ENCODE measurements around the gene ENKUR. TPM values are rescaled to one million over a fixed set of nuclear protein-coding genes. Genes with fewer than 3 reads are reported as not detected.

Gene ENKUR
- total RNA-seq, 4 donors from 2014 or later = 0.38 to 0.53 TPM; not detected in 2

- no peak for TF ChIP-seq POLR2A (IDR thresholded peaks at IDR 0.05)
- TF ChIP-seq CTCF (IDR thresholded peaks at IDR 0.05) = no peak
- H3K9me3 ChIP-seq = no peaks in the 10 kb centered on the region
- H3K36me3 ChIP-seq = no peaks in the 10 kb centered on the region
- no peak overlapping the region for H3K4me3 ChIP-seq
- H3K27ac ChIP-seq = no peak overlapping the region
- no peaks in the 10 kb centered on the region for H3K4me1 ChIP-seq
- no peak for DNase-seq
- H3K27me3 ChIP-seq = no peaks in the 10 kb centered on the region
These were observed 8.6 kb upstream of the ENKUR start for GRCh38 chr10:25024528-25024927.

- DNase-seq = no peak
- Histone ChIP-seq H3K4me1 (no peaks in the 10 kb centered on the region), H3K27me3 (no peaks in the 10 kb centered on the region), H3K4me3 (no peak overlapping the region), H3K9me3 (no peaks in the 10 kb centered on the region), H3K36me3 (no peaks in the 10 kb centered on the region), H3K27ac (no peak overlapping the region)
- TF ChIP-seq POLR2A (IDR thresholded peaks at IDR 0.05) = no peak
- no peak for TF ChIP-seq CTCF (IDR thresholded peaks at IDR 0.05)
These were observed 7.3 kb upstream of the ENKUR start for GRCh38 chr10:25023278-25023677.

GRCh38 chr10:25018703-25019102 is 2.7 kb upstream of the ENKUR start:
- DNase-seq = no peak
- H3K27me3 ChIP-seq = no peaks in the 10 kb centered on the region
- H3K4me1 ChIP-seq = peaks cover 0 to 6% (median 2%) of the 10 kb centered on the region in 4 donors
- no peak overlapping the region for H3K4me3 ChIP-seq
- H3K27ac ChIP-seq = no peak overlapping the region
- no peaks in the 10 kb centered on the region for H3K36me3 ChIP-seq
- TF ChIP-seq POLR2A (IDR thresholded peaks at IDR 0.05) (no peak), CTCF (IDR thresholded peaks at IDR 0.05) (no peak)
- H3K9me3 ChIP-seq = no peaks in the 10 kb centered on the region

- DNase-seq = no peak
- peaks cover 0 to 6% (median 2%) of the 10 kb centered on the region in 4 donors for H3K4me1 ChIP-seq
- peak overlapping the region in 2 of 4 donors; percentile 75 to 93 for H3K27ac ChIP-seq
- H3K36me3 ChIP-seq = no peaks in the 10 kb centered on the region
- H3K9me3 ChIP-seq = no peaks in the 10 kb centered on the region
- H3K27me3 ChIP-seq = no peaks in the 10 kb centered on the region
- peak overlapping the region in 2 of 4 donors; percentile 53 to 66 for H3K4me3 ChIP-seq
- TF ChIP-seq CTCF (IDR thresholded peaks at IDR 0.05) (no peak), POLR2A (IDR thresholded peaks at IDR 0.05) (no peak)
These were observed 1.7 kb upstream of the ENKUR start for GRCh38 chr10:25017661-25018060.

- peak overlapping the region; percentile 53 to 69 (median 60) for H3K4me3 ChIP-seq
- TF ChIP-seq POLR2A (IDR thresholded peaks at IDR 0.05) (no peak), CTCF (IDR thresholded peaks at IDR 0.05) (no peak)
- DNase-seq = peak in 1 of 3 donors; percentile 57
These were observed 1.2 kb upstream of the ENKUR start for GRCh38 chr10:25017154-25017590.

More at GRCh38 chr10:25017154-25017590, 1.2 kb upstream of the ENKUR start:
- Histone ChIP-seq H3K36me3 (no peaks in the 10 kb centered on the region), H3K9me3 (no peaks in the 10 kb centered on the region), H3K27me3 (no peaks in the 10 kb centered on the region), H3K4me1 (peaks cover 0 to 6% (median 2%) of the 10 kb centered on the region in 4 donors), H3K27ac (peak overlapping the region; percentile 75 to 96 (median 86))

Measured in Peyer's patch (tissue), 4 donors.